ENCODE results near the gene FOXJ3.

DNA sequence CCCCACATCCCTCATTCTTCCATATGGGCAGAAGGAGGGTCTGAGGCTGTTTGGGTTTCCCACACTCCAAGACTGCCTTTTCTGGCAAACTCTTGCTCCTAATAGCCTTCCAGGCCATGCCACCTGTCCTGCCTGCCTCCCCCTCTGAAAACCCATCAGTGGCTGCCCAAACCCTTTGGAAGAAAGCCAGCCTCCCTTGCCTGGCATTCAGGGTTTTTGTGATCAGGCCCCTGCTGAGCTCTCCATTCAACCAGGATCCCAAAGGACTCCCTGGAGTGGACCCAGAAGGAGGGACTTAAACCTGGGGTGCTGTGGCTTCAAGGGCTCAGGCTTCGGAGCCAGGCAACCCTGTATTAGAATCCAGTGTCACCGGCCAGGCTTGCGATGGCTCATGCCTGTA, 166.3 kb downstream of the FOXJ3 start:
- TF ChIP-seq, protein P1, sequence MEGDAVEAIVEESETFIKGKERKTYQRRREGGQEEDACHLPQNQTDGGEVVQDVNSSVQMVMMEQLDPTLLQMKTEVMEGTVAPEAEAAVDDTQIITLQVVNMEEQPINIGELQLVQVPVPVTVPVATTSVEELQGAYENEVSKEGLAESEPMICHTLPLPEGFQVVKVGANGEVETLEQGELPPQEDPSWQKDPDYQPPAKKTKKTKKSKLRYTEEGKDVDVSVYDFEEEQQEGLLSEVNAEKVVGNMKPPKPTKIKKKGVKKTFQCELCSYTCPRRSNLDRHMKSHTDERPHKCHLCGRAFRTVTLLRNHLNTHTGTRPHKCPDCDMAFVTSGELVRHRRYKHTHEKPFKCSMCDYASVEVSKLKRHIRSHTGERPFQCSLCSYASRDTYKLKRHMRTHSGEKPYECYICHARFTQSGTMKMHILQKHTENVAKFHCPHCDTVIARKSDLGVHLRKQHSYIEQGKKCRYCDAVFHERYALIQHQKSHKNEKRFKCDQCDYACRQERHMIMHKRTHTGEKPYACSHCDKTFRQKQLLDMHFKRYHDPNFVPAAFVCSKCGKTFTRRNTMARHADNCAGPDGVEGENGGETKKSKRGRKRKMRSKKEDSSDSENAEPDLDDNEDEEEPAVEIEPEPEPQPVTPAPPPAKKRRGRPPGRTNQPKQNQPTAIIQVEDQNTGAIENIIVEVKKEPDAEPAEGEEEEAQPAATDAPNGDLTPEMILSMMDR (IDR thresholded peaks at IDR 0.05): no peak
- no peak for TF ChIP-seq POLR2A (IDR thresholded peaks at IDR 0.05)

Measured in vagina (tissue), 2 donors.